Choroid plexus epithelial cell (primary cell): Measurements from ENCODE around the gene OR8D4.

Experiments used
- DNase-seq: peaks from one replicate; pipeline ENCODE4 v3.0.0-alpha.2; 2010; ENCODE audit warnings: low read depth
- H3K4me3 ChIP-seq: 2 replicates; pipeline ENCODE4 v1.5.1; 2011; ENCODE audit warnings: low read depth, mild to moderate bottlenecking, control low read depth, low read length, moderate library complexity
- TF ChIP-seq, protein P1 (sequence below): conservative IDR thresholded peaks from 2 replicates; pipeline ENCODE4 v1.5.1; 2011; ENCODE audit warnings: low read depth, mild to moderate bottlenecking, control low read depth, inconsistent platforms, low read length, moderate library complexity

OR8D4 gene

GRCh38 chr11:123885570-123885969, 16.4 kb upstream of the OR8D4 start, which contains the start of gene TMEM225:
TSS of gene TMEM225 (minus strand) at chr11:123885670. CDS start at chr11:123885425, 245 bp downstream.
- DNase-seq: no peak
- TF ChIP-seq, protein P1, sequence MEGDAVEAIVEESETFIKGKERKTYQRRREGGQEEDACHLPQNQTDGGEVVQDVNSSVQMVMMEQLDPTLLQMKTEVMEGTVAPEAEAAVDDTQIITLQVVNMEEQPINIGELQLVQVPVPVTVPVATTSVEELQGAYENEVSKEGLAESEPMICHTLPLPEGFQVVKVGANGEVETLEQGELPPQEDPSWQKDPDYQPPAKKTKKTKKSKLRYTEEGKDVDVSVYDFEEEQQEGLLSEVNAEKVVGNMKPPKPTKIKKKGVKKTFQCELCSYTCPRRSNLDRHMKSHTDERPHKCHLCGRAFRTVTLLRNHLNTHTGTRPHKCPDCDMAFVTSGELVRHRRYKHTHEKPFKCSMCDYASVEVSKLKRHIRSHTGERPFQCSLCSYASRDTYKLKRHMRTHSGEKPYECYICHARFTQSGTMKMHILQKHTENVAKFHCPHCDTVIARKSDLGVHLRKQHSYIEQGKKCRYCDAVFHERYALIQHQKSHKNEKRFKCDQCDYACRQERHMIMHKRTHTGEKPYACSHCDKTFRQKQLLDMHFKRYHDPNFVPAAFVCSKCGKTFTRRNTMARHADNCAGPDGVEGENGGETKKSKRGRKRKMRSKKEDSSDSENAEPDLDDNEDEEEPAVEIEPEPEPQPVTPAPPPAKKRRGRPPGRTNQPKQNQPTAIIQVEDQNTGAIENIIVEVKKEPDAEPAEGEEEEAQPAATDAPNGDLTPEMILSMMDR: no peak
- no peak within 1 kb of the TSS for H3K4me3 ChIP-seq

DNA sequence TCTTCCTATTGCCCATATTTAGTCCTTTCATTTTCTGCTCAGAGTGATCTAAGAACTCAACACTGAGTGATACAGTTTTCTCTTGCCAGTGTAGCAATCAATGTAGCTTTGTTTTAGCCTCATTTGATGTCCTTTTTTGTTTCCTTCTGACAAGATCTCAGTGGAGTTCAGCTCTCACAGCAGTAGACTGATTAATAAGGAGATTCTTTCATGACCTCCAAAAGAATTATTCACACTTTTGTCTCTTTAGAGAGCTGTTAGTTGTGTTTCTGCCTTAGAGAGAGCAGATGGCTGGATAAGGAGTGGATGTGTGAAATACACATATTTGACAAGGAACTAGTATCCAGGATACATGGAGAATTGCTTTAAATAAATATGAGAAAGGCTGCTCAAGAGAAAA, 9.9 kb upstream of the OR8D4 start:
- DNase-seq: no peak
- H3K4me3 ChIP-seq: no peak overlapping the region
- TF ChIP-seq, protein P1: no peak

GRCh38 chr11:123899792-123900191, 2.2 kb upstream of the OR8D4 start:
- H3K4me3 ChIP-seq: no peak overlapping the region
- TF ChIP-seq, protein P1: no peak
- no peak for DNase-seq

- TF ChIP-seq, protein P1: no peak
- no peak overlapping the region for H3K4me3 ChIP-seq
- DNase-seq: no peak
Observed at GRCh38 chr11:123903932-123904331, 2.0 kb downstream of the OR8D4 start.

DNA sequence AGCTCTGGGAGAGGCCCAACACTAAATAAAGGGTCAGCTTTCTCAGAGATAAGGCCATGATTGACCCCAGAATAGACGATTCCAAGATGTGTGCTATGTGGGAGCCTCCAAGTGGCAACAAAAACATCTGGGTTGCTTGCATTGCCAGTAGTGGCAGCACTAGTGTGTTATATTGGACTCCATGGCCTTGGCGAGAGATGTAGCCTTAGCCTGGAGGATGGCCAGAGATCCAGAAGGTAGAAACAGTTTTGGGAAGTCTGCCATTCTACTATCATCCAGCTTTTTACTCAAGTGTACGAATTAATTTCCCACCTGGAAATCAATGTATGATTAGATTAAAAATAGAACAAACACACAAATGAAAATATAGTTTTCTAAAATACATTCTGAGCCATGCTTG, 3.0 kb downstream of the OR8D4 start:
- DNase-seq: no peak
- H3K4me3 ChIP-seq: no peak overlapping the region
- TF ChIP-seq, protein P1: no peak

- TF ChIP-seq, protein P1: no peak
- H3K4me3 ChIP-seq: no peak overlapping the region
- DNase-seq: no peak
Observed at GRCh38 chr11:123905826-123906225, 3.9 kb downstream of the OR8D4 start.

GRCh38 chr11:123920943-123921342, 19.0 kb downstream of the OR8D4 start:
- TF ChIP-seq, protein P1: no peak
- H3K4me3 ChIP-seq: no peak overlapping the region
- no peak for DNase-seq
